ENCODE measurements around the gene CCZ1. TPM values are rescaled to one million over a fixed set of nuclear protein-coding genes. Genes with fewer than 3 reads are reported as not detected.

The CCZ1 gene
- total and polyA plus RNA-seq, 2 of the 13 experiments (the other 11 are each of a cell fraction or from before 2014, with no cell fraction given), result 19.1 to 66.7 TPM

- H3K27ac ChIP-seq (ENCODE audit: extremely low read length, insufficient read depth, low read length), result no peak overlapping the region
- intact Hi-C loops (cut with micrococcal nuclease; ENCODE audit: unreplicated experiment), result no loop called here
Measured at GRCh38 chr7:5869691-5870090, 28.8 kb upstream of the CCZ1 start.

More at GRCh38 chr7:5869691-5870090, 28.8 kb upstream of the CCZ1 start:
- Histone ChIP-seq H3K9me3 (ENCODE audit: low read length) (no peaks in the 10 kb centered on the region), H2AFZ (ENCODE audit: low read length) (no peak overlapping the region), H3K4me3 (replicated peaks in 1 of 3; ENCODE audit: insufficient read depth in 1 of 3, low read depth in 2 of 3, low read length in 3 of 3) (no peak overlapping the region), H3K79me2 (ENCODE audit: insufficient read depth, low read length) (no peaks in the 10 kb centered on the region), H3K9ac (ENCODE audit: insufficient read depth, low read depth, low read length) (no peak overlapping the region), H3K4me1 (ENCODE audit: insufficient read depth, low read length) (peaks cover 32% of the 10 kb centered on the region), H3K4me2 (ENCODE audit: low read depth, low read length) (peak overlapping the region; percentile 55; the same call in 1 of the 2 replicates), H4K20me1 (ENCODE audit: insufficient read depth, low read length) (no peaks in the 10 kb centered on the region), H3K27me3 (ENCODE audit: control insufficient read depth in 1 of 2, insufficient read depth in 2 of 2, low read length in 2 of 2) (peaks cover 0 to 3% of the 10 kb centered on the region in 2 experiments; a peak in 1 of 5 replicates), H3K36me3 (replicated peaks in 1 of 2; ENCODE audit: control insufficient read depth in 1 of 2, insufficient read depth in 2 of 2, low read length in 2 of 2) (no peaks in the 10 kb centered on the region)
- TF ChIP-seq ZBTB33 (CRISPR knock-in tag; IDR thresholded peaks at IDR 0.05), result peak; percentile 18; the same call in 1 of the 2 replicates
- TF ChIP-seq ZNF605 (CRISPR knock-in tag; IDR thresholded peaks at IDR 0.05), result no peak
- no peak for TF ChIP-seq ZNF557 (CRISPR knock-in tag; IDR thresholded peaks at IDR 0.05)
- TF ChIP-seq, protein P1, sequence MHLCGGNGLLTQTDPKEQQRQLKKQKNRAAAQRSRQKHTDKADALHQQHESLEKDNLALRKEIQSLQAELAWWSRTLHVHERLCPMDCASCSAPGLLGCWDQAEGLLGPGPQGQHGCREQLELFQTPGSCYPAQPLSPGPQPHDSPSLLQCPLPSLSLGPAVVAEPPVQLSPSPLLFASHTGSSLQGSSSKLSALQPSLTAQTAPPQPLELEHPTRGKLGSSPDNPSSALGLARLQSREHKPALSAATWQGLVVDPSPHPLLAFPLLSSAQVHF (CRISPR knock-in tag; IDR thresholded peaks at IDR 0.05), result 0 out of 2 replicates have a peak, but pooled peaks have one; percentile 30
- TF ChIP-seq ZNF713 (CRISPR knock-in tag; IDR thresholded peaks at IDR 0.05), result no peak
- no peak for TF ChIP-seq HIVEP1 (CRISPR knock-in tag; IDR thresholded peaks at IDR 0.05)
- ChIA-PET CTCF (ENCODE audit: low intra/inter-chr PET ratio, low total read pairs) (no interaction called here), POLR2A (interaction anchor here (1.1 to 1.2 kb wide), 2 partner anchors 14 to 88 kb away, joined by 3 read pairs; partner anchors contain the start of gene RNF216)
- ATAC-seq (no peak), FAIRE-seq (no peak), DNase-seq (ENCODE audit: low spot score) (no peak)
- 74% methylated on average over 13 of the region's 13 CpGs for WGBS (ENCODE audit: low lambda C conversion rate)
- in situ Hi-C loops (cut with HindIII; ENCODE audit: extremely low pct_ligation_motif_present, low pct_unique_long_range_greater_than_20kb), result no loop called here
- no TSS peak for BruUV-seq (replicated peaks)
